T47D (cell line): ENCODE data around the gene SFTPB.

Experiments
- DNase-seq, 2 experiments: peaks; one replicate each; pipeline versions ENCODE4 v3.0.0 to v3.0.0-alpha.2; 2011 to 2012; ENCODE audit warnings: low read depth in 1 of 2, low spot score in 1 of 2
- JUND ChIP-seq: IDR thresholded peaks from 2 replicates; pipeline ENCODE4 v1.6.1; 2012; ENCODE audit warnings: low read depth
- in situ Hi-C: cut with HindIII; loops from 2 replicates; pipeline ENCODE4 v1.10.0; 2016; ENCODE audit warnings: low sequenced_read_pairs, low pct_unique_long_range_greater_than_20kb

The SFTPB gene

GRCh38 chr2:85708641-85709040 lies 40.6 kb upstream of the SFTPB start:
- no peak for DNase-seq
- TF ChIP-seq JUND = no peak
- in situ Hi-C loops = no loop called here

DNA sequence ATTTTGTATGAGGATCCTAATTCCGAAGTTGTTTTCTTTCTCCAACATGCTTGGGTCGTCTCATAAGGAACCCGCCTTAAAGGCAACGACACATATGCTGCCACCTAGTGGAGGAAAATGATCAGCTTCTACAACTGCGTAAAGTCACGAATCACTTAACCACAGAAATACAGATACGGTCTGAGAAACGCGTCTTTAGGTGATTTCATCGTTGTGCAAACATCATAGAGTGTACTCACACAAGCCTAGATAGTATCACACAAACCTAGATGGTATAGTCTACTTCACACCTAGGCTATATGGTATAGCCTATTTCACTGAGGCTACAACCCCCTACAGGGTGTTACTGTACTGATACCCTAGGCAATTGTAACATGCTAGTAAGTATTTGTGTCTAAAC lies 39.3 kb upstream of the SFTPB start:
- peak; percentile 60 to 85 for DNase-seq
- in situ Hi-C loops = no loop called here
- TF ChIP-seq JUND = no peak

DNA sequence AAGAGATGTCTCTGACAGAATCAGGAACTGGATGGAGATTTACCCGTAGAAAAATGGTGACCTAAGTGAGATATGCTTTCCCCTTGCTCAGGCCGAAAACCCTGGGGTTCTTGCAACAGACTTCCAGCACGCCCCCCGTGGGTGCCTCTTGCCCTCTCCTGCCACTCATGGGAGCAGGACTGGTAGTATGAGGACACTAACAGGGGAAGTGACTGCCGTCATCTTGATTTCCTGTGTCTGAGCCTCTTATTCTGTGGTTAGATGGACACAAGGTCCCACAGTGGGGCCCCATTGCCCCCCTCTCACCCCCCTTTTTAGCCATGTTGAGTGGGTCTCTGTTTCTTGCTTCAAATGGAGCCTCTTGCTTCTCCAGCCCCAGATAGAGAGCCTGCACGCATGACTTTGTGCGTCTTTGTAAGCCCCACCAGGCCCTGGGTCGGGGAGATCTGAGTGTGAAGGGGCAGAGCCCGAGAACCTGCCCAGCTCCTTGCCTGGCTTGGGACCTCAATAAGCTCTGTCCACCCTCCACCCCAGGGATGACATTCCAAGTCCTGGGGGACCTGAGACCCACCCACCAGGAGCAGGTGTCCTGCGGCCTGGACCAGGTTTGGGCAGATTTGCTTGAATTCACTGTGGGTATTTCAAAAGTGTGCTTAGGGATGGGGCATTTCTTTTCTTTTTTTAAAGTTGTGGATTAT lies 38.7 kb upstream of the SFTPB start:
- in situ Hi-C loops = no loop called here
- no peak for DNase-seq

DNA sequence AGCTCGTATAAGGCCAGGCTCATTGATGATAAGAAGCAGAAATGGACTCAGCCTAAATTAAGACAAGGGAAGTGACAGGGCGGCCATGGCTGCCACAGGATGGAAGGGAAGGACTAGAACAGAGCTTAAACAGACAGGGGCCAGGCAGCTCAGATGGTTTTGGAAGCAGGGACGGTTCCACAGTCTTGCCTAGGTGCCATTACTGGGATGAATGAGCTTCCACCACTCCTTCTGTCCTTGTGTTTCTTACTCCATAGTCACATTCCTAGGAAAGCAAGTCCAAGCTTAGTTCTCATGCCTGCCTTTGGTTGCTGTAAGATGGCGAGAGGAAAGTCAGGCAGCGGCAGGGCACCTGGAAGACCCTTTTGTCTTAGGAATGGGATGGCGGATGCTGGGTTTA lies 38.1 kb upstream of the SFTPB start:
- no peak for DNase-seq
- no peak for TF ChIP-seq JUND
- in situ Hi-C loops = no loop called here

More for the DNA sequence above, 38.7 kb upstream of the SFTPB start:
- no peak for TF ChIP-seq JUND

- TF ChIP-seq JUND = no peak
- in situ Hi-C loops = no loop called here
These were observed 37.7 kb upstream of the SFTPB start for GRCh38 chr2:85705680-85706039.

GRCh38 chr2:85704800-85705679 lies 37.0 kb upstream of the SFTPB start:
- in situ Hi-C loops = no loop called here
- DNase-seq = no peak
- TF ChIP-seq JUND = no peak

More at GRCh38 chr2:85705680-85706039, 37.7 kb upstream of the SFTPB start:
- DNase-seq = peak in 1 of 2 experiments; percentile 49

DNA sequence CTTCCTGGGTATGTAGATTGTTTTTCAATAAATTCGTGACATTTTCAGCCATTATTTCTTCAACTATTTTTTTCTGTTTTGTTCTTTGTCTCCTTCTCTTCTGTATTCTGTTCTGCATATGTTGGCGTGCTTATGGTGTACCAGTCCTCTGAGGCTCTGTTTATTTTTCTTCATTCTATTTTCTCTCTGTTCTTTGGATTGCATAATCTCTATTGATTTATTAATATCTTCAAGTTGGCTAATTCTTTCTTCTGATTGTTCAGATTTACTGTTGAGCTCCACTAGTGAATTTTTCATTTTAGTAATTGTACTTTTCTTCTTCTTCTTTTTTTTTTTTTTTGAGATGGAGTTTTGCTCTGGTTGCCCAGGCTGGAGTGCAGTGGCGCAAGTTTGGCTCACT lies 36.0 kb upstream of the SFTPB start:
- DNase-seq = no peak
- in situ Hi-C loops = no loop called here
- no peak for TF ChIP-seq JUND

DNA sequence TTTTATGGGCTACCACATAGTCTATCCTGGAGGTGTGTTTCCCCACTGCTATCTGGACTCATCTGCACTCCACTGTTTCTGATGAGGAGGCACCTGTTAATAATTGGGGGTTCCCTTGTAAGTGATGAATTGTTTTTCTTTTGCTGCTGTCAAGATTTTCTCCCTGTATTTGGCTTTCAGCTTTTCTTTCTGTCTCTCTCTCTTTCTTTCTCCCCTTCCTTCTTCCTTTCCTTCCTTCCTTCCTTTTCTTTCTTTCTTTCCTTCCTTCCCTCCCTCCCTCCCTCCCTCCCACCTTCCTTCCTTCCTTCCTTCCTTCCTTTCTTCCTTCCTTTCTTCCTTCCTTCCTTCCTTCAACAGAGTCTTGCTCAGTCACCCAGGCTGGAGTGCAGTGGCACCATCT lies 35.3 kb upstream of the SFTPB start:
- in situ Hi-C loops = no loop called here

GRCh38 chr2:85702800-85703199 lies 34.8 kb upstream of the SFTPB start:
- no peak for TF ChIP-seq JUND
- in situ Hi-C loops = no loop called here
- no peak for DNase-seq

More for the DNA sequence above, 35.3 kb upstream of the SFTPB start:
- DNase-seq = no peak
- TF ChIP-seq JUND = no peak

DNA sequence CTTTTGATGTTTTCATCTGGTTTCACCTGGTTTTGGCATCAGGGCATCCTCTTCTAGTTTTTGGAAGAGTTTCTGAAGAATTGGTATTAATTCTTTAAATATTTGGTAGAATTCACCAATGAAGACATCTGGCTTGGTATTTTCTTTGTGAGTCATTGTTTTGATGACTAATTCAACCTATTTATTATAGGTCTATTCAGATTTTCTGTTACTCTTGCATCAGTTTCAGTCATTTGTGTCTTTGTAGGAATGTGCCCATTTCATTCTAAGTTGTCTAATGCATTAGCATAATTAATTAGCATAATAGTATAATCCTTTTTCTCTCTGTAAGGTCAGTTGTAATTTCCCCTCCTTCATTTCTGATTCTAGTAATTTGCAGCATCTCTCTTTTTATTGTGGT lies 34.2 kb upstream of the SFTPB start:
- in situ Hi-C loops = no loop called here
- DNase-seq = no peak
- no peak for TF ChIP-seq JUND

DNA sequence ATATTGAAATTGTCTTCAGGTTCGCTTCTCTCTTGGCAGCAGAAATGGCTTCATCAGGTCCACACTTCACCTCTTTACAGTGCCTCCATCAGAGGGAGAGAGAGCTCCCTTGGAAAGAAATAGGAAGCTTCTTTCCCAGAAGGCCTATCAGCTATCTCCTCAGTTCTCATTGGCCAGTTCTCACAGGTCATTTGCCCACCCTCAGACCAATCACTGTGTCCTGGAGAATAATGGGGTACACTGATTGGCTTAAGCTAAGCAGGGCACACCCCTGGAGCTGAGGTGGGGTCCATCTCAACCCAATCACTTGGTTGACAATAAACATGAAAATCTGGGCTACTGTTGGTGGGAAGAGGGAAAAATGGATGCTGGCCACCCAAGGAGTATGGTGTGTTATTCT lies 31.3 kb upstream of the SFTPB start:
- no peak for TF ChIP-seq JUND
- no peak for DNase-seq
- in situ Hi-C loops = no loop called here

- no peak for TF ChIP-seq JUND
- in situ Hi-C loops = no loop called here
- DNase-seq = no peak
These were observed 30.9 kb upstream of the SFTPB start for GRCh38 chr2:85698880-85699254.

DNA sequence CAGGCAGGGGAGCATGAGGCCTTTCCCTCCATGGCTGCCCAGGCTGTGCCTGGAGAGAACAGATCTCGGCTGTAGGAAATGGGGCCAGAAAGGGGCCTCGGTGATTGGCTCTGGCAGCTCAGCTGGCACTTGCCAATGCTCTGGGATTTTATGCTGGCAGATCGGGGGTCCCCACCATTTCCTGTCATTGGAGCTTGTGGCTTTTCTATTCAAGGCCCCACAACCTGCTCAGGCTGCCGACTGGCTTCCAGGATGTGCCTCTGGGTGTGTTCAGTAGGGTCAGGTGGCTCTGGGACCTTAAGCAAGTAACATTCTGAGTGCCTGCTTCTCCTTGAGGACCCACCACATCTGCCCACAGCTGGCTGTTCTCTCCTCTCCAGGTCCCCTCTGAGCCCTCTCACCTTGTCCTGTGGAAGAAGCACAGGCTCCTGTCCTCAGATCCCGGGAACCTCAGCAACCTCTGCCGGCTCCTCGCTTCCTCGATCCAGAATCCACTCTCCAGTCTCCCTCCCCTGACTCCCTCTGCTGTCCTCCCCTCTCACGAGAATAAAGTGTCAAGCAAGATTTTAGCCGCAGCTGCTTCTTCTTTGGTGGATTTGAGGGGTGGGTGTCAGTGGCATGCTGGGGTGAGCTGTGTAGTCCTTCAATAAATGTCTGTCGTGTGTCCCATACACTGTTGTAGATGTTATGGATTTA lies 30.3 kb upstream of the SFTPB start:
- no peak for DNase-seq
- no peak for TF ChIP-seq JUND
- in situ Hi-C loops = no loop called here
